GM18505 (cell line): ENCODE results near the gene ATF5.
A peak's percentile ranks its signal among the peaks of the same experiment; 100 is the strongest.

Source experiments
- ATAC-seq: cut with Tn5 transposase; IDR thresholded peaks from one replicate; pipeline ENCODE4 v1.9.1; 2021; ENCODE audit not compliant: unreplicated experiment
- POLR2A ChIP-seq: IDR thresholded peaks from 4 replicates; pipeline ENCODE4 v1.6.1; 2011; ENCODE audit warnings: borderline replicate concordance; ENCODE audit not compliant: insufficient read depth, insufficient read length; ENCODE audit errors: extremely low read depth

The ATF5 gene

GRCh38 chr19:49929121-49929610 lies at the start of gene ATF5, which contains the start of gene NUP62:
Gene ATF5, plus strand, starts transcription at chr19:49929205. Its CDS starts 1,646 bp downstream, at chr19:49930851.
Gene NUP62, minus strand, starts transcription at chr19:49929504. Its CDS starts 19,697 bp downstream, at chr19:49909807.
- ATAC-seq = peak; percentile 40
- TF ChIP-seq POLR2A = peak; percentile 98

DNA sequence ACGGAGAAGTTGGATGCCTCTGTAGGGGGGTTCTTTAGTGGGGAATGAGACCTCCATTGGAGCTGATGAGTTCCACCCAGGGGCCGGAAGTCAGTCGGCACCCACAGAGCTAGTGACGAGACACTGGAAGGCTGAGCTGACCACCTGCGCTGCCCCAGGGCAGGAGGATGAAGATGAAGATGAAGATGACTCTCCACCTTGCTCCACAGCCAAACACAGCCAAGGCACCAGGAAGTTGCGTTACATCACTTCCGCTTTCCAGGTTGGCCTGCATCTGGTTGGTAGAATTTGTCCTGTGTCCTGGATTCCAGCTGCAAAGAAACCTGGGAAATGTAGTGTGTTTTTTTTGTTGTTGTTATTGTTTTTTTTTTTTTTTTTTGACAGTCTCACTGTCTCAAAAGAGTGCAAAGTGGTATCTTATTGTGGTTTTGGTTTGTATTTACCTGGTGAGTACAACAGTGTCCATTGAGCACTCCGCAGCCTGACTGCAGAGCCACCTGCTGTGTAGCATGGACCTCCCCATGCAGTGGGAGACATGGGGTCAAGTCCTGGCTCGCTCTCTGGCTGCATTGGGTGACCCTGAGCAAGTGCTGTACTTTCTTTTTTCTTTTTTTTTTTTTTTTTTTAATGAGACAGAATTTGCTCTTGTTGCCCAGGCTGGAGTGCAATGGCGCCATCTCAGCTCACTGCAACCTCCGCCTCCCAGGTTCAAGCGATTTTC lies 49.6 kb upstream of the ATF5 start:
- TF ChIP-seq POLR2A = no peak

DNA sequence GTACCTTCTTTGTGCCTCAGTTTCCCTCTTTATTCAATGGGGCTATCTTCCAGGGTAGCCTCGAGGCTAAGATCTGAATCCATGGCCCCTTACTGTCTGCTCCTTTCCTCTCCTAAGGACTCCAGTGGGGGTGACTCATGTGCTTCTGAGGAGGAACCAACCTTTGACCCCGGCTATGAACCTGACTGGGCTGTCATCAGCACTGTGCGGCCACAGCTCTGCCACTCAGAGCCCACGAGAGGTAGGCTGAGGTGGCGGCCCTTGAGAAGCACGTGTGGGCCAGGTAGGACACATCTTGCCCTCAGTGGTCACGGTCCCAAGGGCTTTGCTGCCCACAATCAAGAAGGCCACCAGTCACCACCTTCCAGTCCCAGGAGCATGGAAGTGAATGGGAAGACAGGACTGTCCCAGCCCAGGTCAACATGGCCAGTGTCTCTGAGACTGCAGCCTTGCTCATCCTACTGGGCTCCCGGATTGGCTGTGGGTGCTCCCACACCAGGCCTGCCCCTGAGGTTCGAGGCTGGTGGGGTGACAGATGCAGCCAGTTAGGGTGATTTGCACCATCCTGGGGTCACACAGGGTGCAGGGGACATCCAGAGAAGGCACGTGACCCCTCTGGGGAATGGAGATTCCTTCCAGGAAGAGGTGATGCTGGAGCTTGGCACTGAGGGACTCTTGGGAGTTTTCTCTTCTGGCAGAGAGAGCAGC lies 48.7 kb upstream of the ATF5 start:
- ATAC-seq = no peak
- no peak for TF ChIP-seq POLR2A

More for the DNA sequence above, 49.6 kb upstream of the ATF5 start:
- no peak for ATAC-seq

GRCh38 chr19:49881186-49881585 lies 47.8 kb upstream of the ATF5 start:
- ATAC-seq = no peak
- TF ChIP-seq POLR2A = no peak

DNA sequence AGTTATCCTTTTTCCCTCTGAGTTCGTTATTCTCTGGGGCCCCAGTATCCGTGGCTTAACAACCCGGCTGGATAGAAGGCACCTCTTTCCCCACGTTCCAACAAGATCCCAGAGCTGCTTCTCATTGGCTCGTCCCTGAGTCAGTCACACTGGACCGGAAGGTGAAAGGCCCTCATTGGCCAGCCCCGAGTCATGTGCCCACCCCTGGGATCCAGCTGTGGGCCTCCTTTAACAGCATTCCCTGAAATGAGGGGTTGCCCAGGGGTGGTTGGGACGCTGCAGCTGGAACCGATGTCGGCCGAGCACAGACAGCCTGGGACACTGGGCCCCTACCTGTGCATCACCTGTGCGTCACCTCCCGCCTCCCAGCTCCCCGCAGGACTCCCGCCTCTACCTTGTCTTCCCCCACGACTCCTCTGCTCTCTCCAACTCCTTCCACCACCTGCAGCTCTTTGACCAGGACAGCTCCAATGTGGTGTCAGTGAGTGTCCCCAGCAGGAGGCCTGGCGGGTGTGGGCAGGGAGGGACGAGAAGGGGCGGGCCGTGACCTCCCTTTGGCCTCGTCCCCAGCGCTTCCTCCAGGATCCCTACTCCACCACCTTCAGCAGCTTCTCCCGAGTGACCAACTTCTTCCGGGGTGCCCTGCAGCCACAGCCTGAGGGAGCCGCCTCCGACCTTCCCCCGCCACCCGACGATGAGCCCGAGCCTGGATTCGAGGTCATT lies 47.2 kb upstream of the ATF5 start:
- no peak for ATAC-seq
- no peak for TF ChIP-seq POLR2A

DNA sequence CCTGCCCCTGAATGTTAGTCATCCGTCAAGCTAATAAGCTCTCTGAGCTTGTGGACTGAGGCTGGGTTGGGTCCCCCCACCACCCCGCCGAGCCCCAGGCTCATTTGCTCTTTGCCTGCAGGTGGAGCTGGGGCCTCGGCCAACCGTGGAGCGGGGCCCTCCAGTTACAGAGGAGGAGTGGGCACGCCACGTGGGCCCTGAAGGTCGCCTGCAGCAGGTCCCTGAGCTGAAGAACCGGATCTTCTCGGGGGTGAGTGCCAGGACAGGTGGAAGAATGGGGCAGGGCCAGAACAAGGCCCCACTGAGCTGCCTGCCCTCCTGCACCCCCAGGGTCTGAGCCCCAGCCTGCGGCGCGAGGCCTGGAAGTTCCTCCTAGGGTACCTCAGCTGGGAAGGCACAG lies 46.4 kb upstream of the ATF5 start:
- no peak for TF ChIP-seq POLR2A
- ATAC-seq = no peak

DNA sequence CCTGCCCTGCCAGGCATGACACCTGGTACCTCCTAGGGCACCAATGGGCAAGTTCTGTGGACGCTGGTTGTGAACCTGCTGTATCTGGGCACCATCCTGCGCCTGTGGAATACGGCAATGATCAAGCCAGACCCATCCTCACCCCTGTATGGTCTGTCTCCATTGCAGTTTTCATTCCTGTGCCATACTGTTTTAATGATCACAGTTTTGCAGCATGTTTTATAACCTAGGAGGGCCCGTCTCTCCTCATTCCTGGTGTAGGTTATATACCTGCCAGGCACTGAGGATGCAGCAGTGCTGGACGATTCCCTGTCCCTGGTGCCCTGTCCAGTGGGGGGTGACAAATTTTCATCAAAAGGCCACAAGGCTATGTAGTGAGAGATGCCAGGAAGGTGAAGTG lies 45.9 kb upstream of the ATF5 start:
- TF ChIP-seq POLR2A = no peak
- ATAC-seq = no peak

- no peak for TF ChIP-seq POLR2A
- ATAC-seq = no peak
These were observed 44.9 kb upstream of the ATF5 start for GRCh38 chr19:49884109-49884508.

DNA sequence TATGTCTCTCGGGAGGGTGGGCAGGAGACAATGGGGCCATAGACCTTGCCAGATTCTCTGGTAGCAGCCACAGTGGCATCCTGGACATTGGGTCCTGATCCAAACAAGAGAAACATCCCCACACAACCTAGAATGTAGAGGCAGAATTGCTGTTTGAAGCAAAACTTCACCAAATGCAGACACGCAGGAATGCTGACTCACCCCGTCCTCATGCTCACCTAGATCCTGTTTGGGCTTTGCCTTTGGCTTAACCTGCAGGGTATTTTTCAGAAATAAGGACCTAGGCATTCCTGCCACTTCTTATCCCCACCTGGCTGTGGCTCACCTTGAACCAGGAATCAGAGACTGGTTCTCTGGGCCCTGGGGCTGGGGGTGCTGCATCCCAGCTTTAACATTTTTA lies 44.2 kb upstream of the ATF5 start:
- no peak for ATAC-seq
- no peak for TF ChIP-seq POLR2A

- no peak for TF ChIP-seq POLR2A
- ATAC-seq = no peak
These were observed 41.9 kb upstream of the ATF5 start for GRCh38 chr19:49887037-49887664.

DNA sequence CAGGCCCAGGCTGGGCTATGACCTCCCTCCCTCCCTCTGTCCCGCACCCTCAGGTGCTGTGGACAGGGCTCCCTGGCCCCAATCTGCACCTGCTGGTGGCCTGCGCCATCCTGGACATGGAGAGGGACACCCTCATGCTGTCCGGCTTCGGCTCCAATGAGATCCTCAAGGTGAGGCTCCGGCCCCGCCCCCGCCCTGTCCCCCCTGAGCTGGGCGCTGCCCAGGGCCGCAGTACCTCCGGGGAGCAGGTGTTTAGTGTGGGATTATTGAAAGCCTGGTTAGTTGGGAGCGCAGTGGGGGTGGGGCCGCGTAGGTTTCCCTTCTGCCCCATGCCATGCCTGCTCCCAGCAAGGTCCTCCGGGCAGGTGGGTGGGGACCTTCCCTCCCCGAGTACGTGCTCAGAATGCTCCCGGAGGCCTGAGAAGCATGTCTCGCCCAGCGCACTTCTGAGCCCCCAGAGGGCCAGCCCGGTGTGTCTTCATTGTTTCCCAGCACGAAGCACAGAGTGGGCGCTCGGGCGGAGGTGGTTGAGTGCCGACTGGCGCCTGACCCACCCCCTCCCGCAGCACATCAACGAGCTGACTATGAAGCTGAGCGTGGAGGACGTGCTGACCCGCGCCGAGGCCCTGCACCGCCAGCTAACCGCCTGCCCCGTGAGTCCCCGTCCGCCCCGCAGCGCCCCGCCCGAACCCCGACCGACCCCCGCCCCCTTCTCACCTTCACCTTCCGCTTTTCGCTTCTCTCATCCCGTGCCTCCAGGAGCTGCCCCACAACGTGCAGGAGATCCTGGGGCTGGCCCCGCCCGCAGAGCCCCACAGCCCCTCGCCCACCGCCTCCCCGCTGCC lies 41.1 kb upstream of the ATF5 start:
- no peak for TF ChIP-seq POLR2A
- no peak for ATAC-seq

- ATAC-seq = no peak
- TF ChIP-seq POLR2A = peak; percentile 49
These were observed 40.5 kb upstream of the ATF5 start for GRCh38 chr19:49888510-49888824.
